SK-N-MC (cell line): ENCODE data around the gene SHISA8.

Experiments used
- EZH2 ChIP-seq: fragments of 200-600 bp; sonication (generic); IDR thresholded peaks from one replicate; pipeline ENCODE4 v1.6.1; 2017; ENCODE audit warnings: antibody characterized with exemption
- POLR2AphosphoS5 ChIP-seq: IDR thresholded peaks from 2 replicates; pipeline ENCODE4 v1.6.1; 2012; ENCODE audit warnings: mild to moderate bottlenecking, low read depth, low read length, borderline replicate concordance

- TF ChIP-seq POLR2AphosphoS5 (no peak), EZH2 (no peak)
Measured at GRCh38 chr22:41900652-41901312, 14.1 kb downstream of the SHISA8 start.
